Measurements from ENCODE around the gene TSPAN12. TPM values are rescaled to one million over a fixed set of nuclear protein-coding genes. Genes with fewer than 3 reads are reported as not detected.

The TSPAN12 gene
- total RNA-seq, 4 donors from 2014 or later: 6.5 to 17.7 (median 10.1) TPM

- no peak for TF ChIP-seq EP300 (IDR thresholded peaks at IDR 0.05)
- no peak for TF ChIP-seq POLR2AphosphoS5 (IDR thresholded peaks at IDR 0.05)
- TF ChIP-seq CTCF (IDR thresholded peaks at IDR 0.05): no peak
- no peak for TF ChIP-seq POLR2A (IDR thresholded peaks at IDR 0.05; ENCODE audit: low read depth)
- Histone ChIP-seq H3K4me3 (no peak overlapping the region), H3K27ac (replicated peaks in 1 of 4) (no peak overlapping the region), H3K9me3 (no peaks in the 10 kb centered on the region), H3K36me3 (no peaks in the 10 kb centered on the region), H3K27me3 (no peaks in the 10 kb centered on the region), H3K4me1 (peaks cover 0 to 5% (median 0%) of the 10 kb centered on the region in 4 donors)
- intact Hi-C loops (cut with DNase I): no loop called here
- WGBS: 22% methylated on average over 1 of the region's 1 CpG
- DNase-seq (ENCODE audit: extremely low spot score): no peak
Observed at GRCh38 chr7:120825152-120825551, 32.8 kb downstream of the TSPAN12 start.

- Histone ChIP-seq H3K9me3 (no peaks in the 10 kb centered on the region), H3K4me1 (no peaks in the 10 kb centered on the region), H3K27me3 (no peaks in the 10 kb centered on the region), H3K27ac (replicated peaks in 1 of 4) (no peak overlapping the region), H3K4me3 (no peak overlapping the region), H3K36me3 (peaks cover 0 to 5% (median 0%) of the 10 kb centered on the region in 4 donors)
- no peak for TF ChIP-seq CTCF (IDR thresholded peaks at IDR 0.05)
- no peak for TF ChIP-seq EP300 (IDR thresholded peaks at IDR 0.05)
- no peak for TF ChIP-seq POLR2A (IDR thresholded peaks at IDR 0.05; ENCODE audit: low read depth)
- no peak for TF ChIP-seq POLR2AphosphoS5 (IDR thresholded peaks at IDR 0.05)
- intact Hi-C loops (cut with DNase I): no loop called here
- DNase-seq (ENCODE audit: extremely low spot score): no peak
Observed at GRCh38 chr7:120819861-120820260, 38.1 kb downstream of the TSPAN12 start.

- Histone ChIP-seq H3K9me3 (no peaks in the 10 kb centered on the region), H3K27me3 (no peaks in the 10 kb centered on the region), H3K4me1 (no peaks in the 10 kb centered on the region), H3K27ac (replicated peaks in 1 of 4) (no peak overlapping the region), H3K36me3 (peaks cover 0 to 5% (median 0%) of the 10 kb centered on the region in 4 donors), H3K4me3 (no peak overlapping the region)
- intact Hi-C loops (cut with DNase I): no loop called here
- DNase-seq (ENCODE audit: extremely low spot score): no peak
- TF ChIP-seq POLR2A (IDR thresholded peaks at IDR 0.05; ENCODE audit: low read depth) (no peak), EP300 (IDR thresholded peaks at IDR 0.05) (no peak), POLR2AphosphoS5 (IDR thresholded peaks at IDR 0.05) (no peak), CTCF (IDR thresholded peaks at IDR 0.05) (no peak)
- 79% methylated on average over 2 of the region's 2 CpGs for WGBS
Observed at GRCh38 chr7:120817851-120818250, 40.1 kb downstream of the TSPAN12 start.

- peaks cover 0 to 5% (median 0%) of the 10 kb centered on the region in 4 donors for H3K36me3 ChIP-seq
- H3K27me3 ChIP-seq: no peaks in the 10 kb centered on the region
- no peak for DNase-seq (ENCODE audit: extremely low spot score)
- intact Hi-C loops (cut with DNase I): no loop called here
- no peak overlapping the region for H3K4me3 ChIP-seq
- H3K27ac ChIP-seq (replicated peaks in 1 of 4): no peak overlapping the region
- H3K9me3 ChIP-seq: no peaks in the 10 kb centered on the region
- WGBS: 55% methylated on average over 6 of the region's 6 CpGs
- H3K4me1 ChIP-seq: no peaks in the 10 kb centered on the region
- TF ChIP-seq POLR2A (IDR thresholded peaks at IDR 0.05; ENCODE audit: low read depth): no peak
- no peak for TF ChIP-seq POLR2AphosphoS5 (IDR thresholded peaks at IDR 0.05)
- TF ChIP-seq CTCF (IDR thresholded peaks at IDR 0.05): no peak
- no peak for TF ChIP-seq EP300 (IDR thresholded peaks at IDR 0.05)
Observed at GRCh38 chr7:120814253-120814939, 43.5 kb downstream of the TSPAN12 start.
